H1 (cell line): ENCODE results near the gene IL36A. TPM values are rescaled to one million over a fixed set of nuclear protein-coding genes. Genes with fewer than 3 reads are reported as not detected.

Source experiments
- CTCF ChIA-PET: fragments of 300-600 bp; sonication (Branson Sonifier 250); formaldehyde crosslinking; loops from one replicate; lab custom pipeline; 2021; ENCODE audit not compliant: partially characterized antibody; lab: Charles Lee
- POLR2A ChIA-PET: fragments of 300-600 bp; sonication (Branson Sonifier 250); formaldehyde crosslinking; loops from one replicate; lab custom pipeline; 2021; ENCODE audit warnings: inconsistent platforms; ENCODE audit not compliant: partially characterized antibody; lab: Charles Lee
- DNase-seq, 2 experiments: peaks; one replicate each; pipeline versions ENCODE4 v3.0.0 to v3.0.0-alpha.2; 2010 to 2022; ENCODE audit warnings: low spot score in 2 of 2, low read depth in 1 of 2, mixed read lengths in 1 of 2
- FAIRE-seq: peaks from 2 replicates; lab custom pipeline; 2011; peaks lifted over from hg19 to GRCh38; lab: Jason Lieb, UNC
- H2AFZ ChIP-seq: 2 replicates; pipeline ENCODE4 v1.8.1; 2012; ENCODE audit warnings: low read length, inconsistent platforms
- H2AK5ac ChIP-seq: 2 replicates; pipeline ENCODE4 v1.6.1; 2013; ENCODE audit warnings: low read depth, low read length
- H2BK120ac ChIP-seq: replicated peaks from 2 replicates; pipeline ENCODE3; 2013; ENCODE audit warnings: low read depth, low read length, inconsistent platforms
- H2BK12ac ChIP-seq: 2 replicates; pipeline ENCODE4 v1.6.1; 2013; ENCODE audit warnings: low read depth, low read length
- H2BK15ac ChIP-seq: 2 replicates; pipeline ENCODE4 v1.6.1; 2013; ENCODE audit warnings: low read length
- H2BK20ac ChIP-seq: 2 replicates; pipeline ENCODE4 v1.6.1; 2013; ENCODE audit warnings: low read length
- H2BK5ac ChIP-seq: 2 replicates; pipeline ENCODE4 v1.6.1; 2013; ENCODE audit warnings: low read depth, low read length
- H3K14ac ChIP-seq: 2 replicates; pipeline ENCODE4 v1.6.1; 2013; ENCODE audit warnings: inconsistent platforms; ENCODE audit not compliant: insufficient read length
- H3K18ac ChIP-seq: 2 replicates; pipeline ENCODE4 v1.6.1; 2013; ENCODE audit warnings: low read length; ENCODE audit errors: extremely low read depth
- H3K23ac ChIP-seq: 2 replicates; pipeline ENCODE4 v1.6.1; 2013; ENCODE audit warnings: inconsistent platforms; ENCODE audit not compliant: insufficient read length
- H3K23me2 ChIP-seq: 2 replicates; pipeline ENCODE4 v1.6.1; 2013; ENCODE audit warnings: low read depth, low read length
- H3K27ac ChIP-seq: 2 replicates; pipeline ENCODE4 v1.6.1; 2011; ENCODE audit warnings: low read depth, low read length, inconsistent platforms
- H3K27me3 ChIP-seq, 4 experiments: replicated peaks in 1 of 4; 1 replicate in 1 of 4; 2 replicates in 3 of 4; pipeline versions ENCODE4 v1.6.1 to v1.8.1; 2011 to 2013; ENCODE audit warnings: low read length in 3 of 4, mild to moderate bottlenecking in 3 of 4, inconsistent platforms in 2 of 4, mixed read lengths in 2 of 4, moderate library complexity in 1 of 4; ENCODE audit not compliant: control insufficient read depth in 3 of 4, insufficient read depth in 3 of 4; ENCODE audit errors: extremely low read depth in 1 of 4
- H3K36me3 ChIP-seq, 4 experiments: 2 replicates each; pipeline versions ENCODE4 v1.6.1 to v1.8.1; 2011 to 2013; ENCODE audit warnings: mild to moderate bottlenecking in 4 of 4, low read length in 3 of 4, moderate library complexity in 2 of 4, control low read depth in 1 of 4, inconsistent platforms in 1 of 4; ENCODE audit not compliant: insufficient read depth in 4 of 4, control insufficient read depth in 2 of 4
- H3K4ac ChIP-seq: replicated peaks from 2 replicates; pipeline ENCODE3; 2013; ENCODE audit warnings: low read length, low read depth, mixed read lengths, inconsistent platforms; ENCODE audit not compliant: insufficient read length
- H3K4me1 ChIP-seq, 4 experiments: replicated peaks in 1 of 4; 1 replicate in 1 of 4; 2 replicates in 3 of 4; pipeline versions ENCODE4 v1.6.1 to v1.8.1; 2011 to 2013; ENCODE audit warnings: low read length in 3 of 4, inconsistent platforms in 2 of 4, mixed read lengths in 1 of 4; ENCODE audit not compliant: insufficient read depth in 4 of 4, control insufficient read depth in 3 of 4
- H3K4me2 ChIP-seq, 2 experiments: 2 replicates each; pipeline versions ENCODE4 v1.6.1 to v1.8.1; 2011 to 2013; ENCODE audit warnings: low read depth in 2 of 2, low read length in 2 of 2, control low read depth in 1 of 2, inconsistent platforms in 1 of 2, mild to moderate bottlenecking in 1 of 2; ENCODE audit not compliant: insufficient read depth in 1 of 2
- H3K4me3 ChIP-seq, 4 experiments: fragments of 200-600, 300-600 bp in 1 of 4; sonication (generic), shearing (Covaris generic), sonication (Bioruptor Twin) in 1 of 4; 2 replicates each; pipeline versions ENCODE4 v1.5.1 to v1.8.1; 2011 to 2016; ENCODE audit warnings: low read length in 4 of 4, low read depth in 3 of 4, control low read depth in 2 of 4, inconsistent platforms in 2 of 4, mild to moderate bottlenecking in 2 of 4, mixed read lengths in 1 of 4, moderate library complexity in 1 of 4; ENCODE audit not compliant: insufficient read depth in 2 of 4; ENCODE audit errors: extremely low read depth in 1 of 4
- H3K56ac ChIP-seq: replicated peaks from 2 replicates; pipeline ENCODE3; 2013; ENCODE audit warnings: low read depth, mild to moderate bottlenecking, mixed read lengths, low read length, inconsistent platforms; ENCODE audit not compliant: insufficient read length
- H3K79me1 ChIP-seq: 2 replicates; pipeline ENCODE4 v1.6.1; 2013; ENCODE audit warnings: low read depth, low read length, control low read depth
- H3K79me2 ChIP-seq, 2 experiments: 2 replicates each; pipeline versions ENCODE4 v1.6.1 to v1.8.1; 2012 to 2013; ENCODE audit warnings: low read length in 2 of 2, mild to moderate bottlenecking in 2 of 2, inconsistent platforms in 1 of 2; ENCODE audit not compliant: insufficient read depth in 2 of 2, control insufficient read depth in 1 of 2
- H3K9ac ChIP-seq, 4 experiments: replicated peaks in 1 of 4; 1 replicate in 1 of 4; 2 replicates in 3 of 4; pipeline versions ENCODE4 v1.6.1 to v1.8.1; 2011 to 2013; ENCODE audit warnings: low read depth in 3 of 4, low read length in 3 of 4, control low read depth in 2 of 4, mild to moderate bottlenecking in 2 of 4, moderate library complexity in 2 of 4, inconsistent platforms in 1 of 4; ENCODE audit errors: extremely low read depth in 1 of 4
- H3K9me3 ChIP-seq, 2 experiments: 2 replicates each; pipeline versions ENCODE4 v1.6.1 to v1.8.1; 2012 to 2013; ENCODE audit warnings: mild to moderate bottlenecking in 2 of 2, moderate library complexity in 2 of 2, control low read depth in 1 of 2, inconsistent platforms in 1 of 2, low read depth in 1 of 2, low read length in 1 of 2, mixed read lengths in 1 of 2; ENCODE audit not compliant: insufficient read depth in 2 of 2
- H4K20me1 ChIP-seq, 2 experiments: replicated peaks in 1 of 2; 2 replicates each; pipeline versions ENCODE3 to v1.8.1; 2011 to 2013; ENCODE audit warnings: inconsistent platforms in 2 of 2, low read length in 2 of 2, mild to moderate bottlenecking in 1 of 2; ENCODE audit not compliant: insufficient read depth in 2 of 2, control insufficient read depth in 1 of 2
- H4K5ac ChIP-seq: 2 replicates; pipeline ENCODE4 v1.6.1; 2013; ENCODE audit warnings: low read length, low read depth, mixed read lengths, inconsistent platforms; ENCODE audit not compliant: insufficient read length
- H4K8ac ChIP-seq: 2 replicates; pipeline ENCODE4 v1.8.0; 2013; ENCODE audit warnings: mild to moderate bottlenecking, moderate library complexity, low read length, inconsistent platforms; ENCODE audit not compliant: insufficient read depth; ENCODE audit errors: extremely low read depth
- H4K91ac ChIP-seq: replicated peaks from 2 replicates; pipeline ENCODE3; 2013; ENCODE audit warnings: low read length, mixed read lengths, inconsistent platforms; ENCODE audit not compliant: insufficient read length
- CHD7 ChIP-seq: fragments of 300-600 bp; sonication (generic); IDR thresholded peaks from 2 replicates; pipeline ENCODE4 v1.7.1; 2012; ENCODE audit warnings: low read length, moderate library complexity, mild to moderate bottlenecking, inconsistent platforms; ENCODE audit not compliant: insufficient replicate concordance
- SP4 ChIP-seq: IDR thresholded peaks from 2 replicates; pipeline ENCODE4 v1.6.1; 2012; ENCODE audit warnings: low read length, inconsistent platforms
- polyA plus RNA-seq, 7 experiments: library from polyadenylated mRNA; depleted of rRNA in 3 of 7; stranded (reverse) in 5 of 7; unstranded in 2 of 7; fragments of >200 nt in 5 of 7; fragments of 200-250 nt in 2 of 7; gene quantifications; 1 replicate in 5 of 7; 2 replicates in 1 of 7; 4 replicates in 1 of 7; pipeline versions ENCODE4 v1.2.1 to v1.2.3, GENCODE V29; 2011 to 2013; ENCODE audit warnings: missing spikeins in 2 of 7, mixed read lengths in 2 of 7
- total RNA-seq: library from RNA; stranded (reverse); fragmentation: NEBNext Ultra II Directional; extraction: Animal tissue kit (Norgen Biotek cat#: 25700); gene quantifications from 2 replicates; pipeline ENCODE4 v1.2.1, GENCODE V29; 2021

Gene IL36A
- total and polyA plus RNA-seq, 2 of the 8 experiments (the other 6 are each of a cell fraction or from before 2014, with no cell fraction given): not detected

GRCh38 chr2:113054066-113054465 lies 48.8 kb downstream of the IL36A start:
- Histone ChIP-seq H4K20me1 (no peaks in the 10 kb centered on the region), H2BK12ac (no peak overlapping the region), H3K27ac (no peak overlapping the region), H2BK15ac (no peak overlapping the region), H4K8ac (no peak overlapping the region), H3K56ac (no peak overlapping the region), H3K79me1 (no peaks in the 10 kb centered on the region), H3K23ac (no peak overlapping the region), H3K14ac (no peak overlapping the region), H3K27me3 (no peaks in the 10 kb centered on the region), H2AFZ (no peak overlapping the region), H3K36me3 (no peaks in the 10 kb centered on the region), H2AK5ac (no peak overlapping the region), H2BK20ac (no peak overlapping the region), H3K4me1 (no peaks in the 10 kb centered on the region), H2BK5ac (no peak overlapping the region), H3K4me2 (no peak overlapping the region), H2BK120ac (no peak overlapping the region), H3K4me3 (no peak overlapping the region), H3K9me3 (peaks cover 23 to 34% of the 10 kb centered on the region in 2 experiments), H3K18ac (no peak overlapping the region), H3K4ac (no peak overlapping the region), H4K91ac (no peak overlapping the region), H3K9ac (no peak overlapping the region), H3K79me2 (no peaks in the 10 kb centered on the region), H3K23me2 (no peaks in the 10 kb centered on the region; the same call in 1 of the 2 replicates), H4K5ac (no peak overlapping the region)
- ChIA-PET POLR2A (no interaction called here), CTCF (interaction anchor here (0.8 kb wide), 1 partner anchor 26 kb away, joined by 3 read pairs; no protein-coding TSS in a partner anchor)
- FAIRE-seq: no peak
- no peak for DNase-seq
- TF ChIP-seq SP4: no peak
- no peak for TF ChIP-seq CHD7
